H1 (cell line): ENCODE results near the gene POU2AF3. TPM values are rescaled to one million over a fixed set of nuclear protein-coding genes. Genes with fewer than 3 reads are reported as not detected.

ENCODE experiments used
- CTCF ChIA-PET: fragments of 300-600 bp; sonication (Branson Sonifier 250); formaldehyde crosslinking; loops from one replicate; lab custom pipeline; 2021; ENCODE audit not compliant: partially characterized antibody; lab: Charles Lee
- POLR2A ChIA-PET: fragments of 300-600 bp; sonication (Branson Sonifier 250); formaldehyde crosslinking; loops from one replicate; lab custom pipeline; 2021; ENCODE audit warnings: inconsistent platforms; ENCODE audit not compliant: partially characterized antibody; lab: Charles Lee
- DNase-seq, 2 experiments: peaks; one replicate each; pipeline versions ENCODE4 v3.0.0 to v3.0.0-alpha.2; 2010 to 2022; ENCODE audit warnings: low spot score in 2 of 2, low read depth in 1 of 2, mixed read lengths in 1 of 2
- FAIRE-seq: peaks from 2 replicates; lab custom pipeline; 2011; peaks lifted over from hg19 to GRCh38; lab: Jason Lieb, UNC
- H2AFZ ChIP-seq: 2 replicates; pipeline ENCODE4 v1.8.1; 2012; ENCODE audit warnings: low read length, inconsistent platforms
- H2AK5ac ChIP-seq: 2 replicates; pipeline ENCODE4 v1.6.1; 2013; ENCODE audit warnings: low read depth, low read length
- H2BK120ac ChIP-seq: replicated peaks from 2 replicates; pipeline ENCODE3; 2013; ENCODE audit warnings: low read depth, low read length, inconsistent platforms
- H2BK12ac ChIP-seq: 2 replicates; pipeline ENCODE4 v1.6.1; 2013; ENCODE audit warnings: low read depth, low read length
- H2BK15ac ChIP-seq: 2 replicates; pipeline ENCODE4 v1.6.1; 2013; ENCODE audit warnings: low read length
- H2BK20ac ChIP-seq: 2 replicates; pipeline ENCODE4 v1.6.1; 2013; ENCODE audit warnings: low read length
- H2BK5ac ChIP-seq: 2 replicates; pipeline ENCODE4 v1.6.1; 2013; ENCODE audit warnings: low read depth, low read length
- H3K14ac ChIP-seq: 2 replicates; pipeline ENCODE4 v1.6.1; 2013; ENCODE audit warnings: inconsistent platforms; ENCODE audit not compliant: insufficient read length
- H3K18ac ChIP-seq: 2 replicates; pipeline ENCODE4 v1.6.1; 2013; ENCODE audit warnings: low read length; ENCODE audit errors: extremely low read depth
- H3K23ac ChIP-seq: 2 replicates; pipeline ENCODE4 v1.6.1; 2013; ENCODE audit warnings: inconsistent platforms; ENCODE audit not compliant: insufficient read length
- H3K23me2 ChIP-seq: 2 replicates; pipeline ENCODE4 v1.6.1; 2013; ENCODE audit warnings: low read depth, low read length
- H3K27ac ChIP-seq: 2 replicates; pipeline ENCODE4 v1.6.1; 2011; ENCODE audit warnings: low read depth, low read length, inconsistent platforms
- H3K27me3 ChIP-seq, 4 experiments: replicated peaks in 1 of 4; 1 replicate in 1 of 4; 2 replicates in 3 of 4; pipeline versions ENCODE4 v1.6.1 to v1.8.1; 2011 to 2013; ENCODE audit warnings: low read length in 3 of 4, mild to moderate bottlenecking in 3 of 4, inconsistent platforms in 2 of 4, mixed read lengths in 2 of 4, moderate library complexity in 1 of 4; ENCODE audit not compliant: control insufficient read depth in 3 of 4, insufficient read depth in 3 of 4; ENCODE audit errors: extremely low read depth in 1 of 4
- H3K36me3 ChIP-seq, 4 experiments: 2 replicates each; pipeline versions ENCODE4 v1.6.1 to v1.8.1; 2011 to 2013; ENCODE audit warnings: mild to moderate bottlenecking in 4 of 4, low read length in 3 of 4, moderate library complexity in 2 of 4, control low read depth in 1 of 4, inconsistent platforms in 1 of 4; ENCODE audit not compliant: insufficient read depth in 4 of 4, control insufficient read depth in 2 of 4
- H3K4ac ChIP-seq: replicated peaks from 2 replicates; pipeline ENCODE3; 2013; ENCODE audit warnings: low read length, low read depth, mixed read lengths, inconsistent platforms; ENCODE audit not compliant: insufficient read length
- H3K4me1 ChIP-seq, 4 experiments: replicated peaks in 1 of 4; 1 replicate in 1 of 4; 2 replicates in 3 of 4; pipeline versions ENCODE4 v1.6.1 to v1.8.1; 2011 to 2013; ENCODE audit warnings: low read length in 3 of 4, inconsistent platforms in 2 of 4, mixed read lengths in 1 of 4; ENCODE audit not compliant: insufficient read depth in 4 of 4, control insufficient read depth in 3 of 4
- H3K4me2 ChIP-seq, 2 experiments: 2 replicates each; pipeline versions ENCODE4 v1.6.1 to v1.8.1; 2011 to 2013; ENCODE audit warnings: low read depth in 2 of 2, low read length in 2 of 2, control low read depth in 1 of 2, inconsistent platforms in 1 of 2, mild to moderate bottlenecking in 1 of 2; ENCODE audit not compliant: insufficient read depth in 1 of 2
- H3K4me3 ChIP-seq, 4 experiments: fragments of 200-600, 300-600 bp in 1 of 4; sonication (generic), shearing (Covaris generic), sonication (Bioruptor Twin) in 1 of 4; 2 replicates each; pipeline versions ENCODE4 v1.5.1 to v1.8.1; 2011 to 2016; ENCODE audit warnings: low read length in 4 of 4, low read depth in 3 of 4, control low read depth in 2 of 4, inconsistent platforms in 2 of 4, mild to moderate bottlenecking in 2 of 4, mixed read lengths in 1 of 4, moderate library complexity in 1 of 4; ENCODE audit not compliant: insufficient read depth in 2 of 4; ENCODE audit errors: extremely low read depth in 1 of 4
- H3K56ac ChIP-seq: replicated peaks from 2 replicates; pipeline ENCODE3; 2013; ENCODE audit warnings: low read depth, mild to moderate bottlenecking, mixed read lengths, low read length, inconsistent platforms; ENCODE audit not compliant: insufficient read length
- H3K79me1 ChIP-seq: 2 replicates; pipeline ENCODE4 v1.6.1; 2013; ENCODE audit warnings: low read depth, low read length, control low read depth
- H3K79me2 ChIP-seq, 2 experiments: 2 replicates each; pipeline versions ENCODE4 v1.6.1 to v1.8.1; 2012 to 2013; ENCODE audit warnings: low read length in 2 of 2, mild to moderate bottlenecking in 2 of 2, inconsistent platforms in 1 of 2; ENCODE audit not compliant: insufficient read depth in 2 of 2, control insufficient read depth in 1 of 2
- H3K9ac ChIP-seq, 4 experiments: replicated peaks in 1 of 4; 1 replicate in 1 of 4; 2 replicates in 3 of 4; pipeline versions ENCODE4 v1.6.1 to v1.8.1; 2011 to 2013; ENCODE audit warnings: low read depth in 3 of 4, low read length in 3 of 4, control low read depth in 2 of 4, mild to moderate bottlenecking in 2 of 4, moderate library complexity in 2 of 4, inconsistent platforms in 1 of 4; ENCODE audit errors: extremely low read depth in 1 of 4
- H3K9me3 ChIP-seq, 2 experiments: 2 replicates each; pipeline versions ENCODE4 v1.6.1 to v1.8.1; 2012 to 2013; ENCODE audit warnings: mild to moderate bottlenecking in 2 of 2, moderate library complexity in 2 of 2, control low read depth in 1 of 2, inconsistent platforms in 1 of 2, low read depth in 1 of 2, low read length in 1 of 2, mixed read lengths in 1 of 2; ENCODE audit not compliant: insufficient read depth in 2 of 2
- H4K20me1 ChIP-seq, 2 experiments: replicated peaks in 1 of 2; 2 replicates each; pipeline versions ENCODE3 to v1.8.1; 2011 to 2013; ENCODE audit warnings: inconsistent platforms in 2 of 2, low read length in 2 of 2, mild to moderate bottlenecking in 1 of 2; ENCODE audit not compliant: insufficient read depth in 2 of 2, control insufficient read depth in 1 of 2
- H4K5ac ChIP-seq: 2 replicates; pipeline ENCODE4 v1.6.1; 2013; ENCODE audit warnings: low read length, low read depth, mixed read lengths, inconsistent platforms; ENCODE audit not compliant: insufficient read length
- H4K8ac ChIP-seq: 2 replicates; pipeline ENCODE4 v1.8.0; 2013; ENCODE audit warnings: mild to moderate bottlenecking, moderate library complexity, low read length, inconsistent platforms; ENCODE audit not compliant: insufficient read depth; ENCODE audit errors: extremely low read depth
- H4K91ac ChIP-seq: replicated peaks from 2 replicates; pipeline ENCODE3; 2013; ENCODE audit warnings: low read length, mixed read lengths, inconsistent platforms; ENCODE audit not compliant: insufficient read length
- BCL11A ChIP-seq, 2 experiments: IDR thresholded peaks; one replicate each; pipeline ENCODE4 v1.6.1; 2011; ENCODE audit warnings: low read depth in 2 of 2, low read length in 2 of 2, mild to moderate bottlenecking in 2 of 2
- CBX5 ChIP-seq: fragments of 300-800, 300-1000 bp; sonication (generic); IDR thresholded peaks from 2 replicates; pipeline ENCODE4 v1.7.1; 2016; ENCODE audit warnings: antibody characterized with exemption, low read length, low read depth
- FOSL1 ChIP-seq: IDR thresholded peaks from 2 replicates; pipeline ENCODE4 v1.6.1; 2011; ENCODE audit warnings: mild to moderate bottlenecking, low read depth, low read length, moderate library complexity; ENCODE audit not compliant: insufficient read depth
- GABPA ChIP-seq: IDR thresholded peaks from 2 replicates; pipeline ENCODE4 v1.6.1; 2011; ENCODE audit warnings: mild to moderate bottlenecking, low read length, moderate library complexity, borderline replicate concordance; ENCODE audit not compliant: insufficient read depth
- KDM1A ChIP-seq: fragments of 200-600, 300-600 bp; sonication (generic); IDR thresholded peaks from 2 replicates; pipeline ENCODE4 v1.7.1; 2016; ENCODE audit warnings: mild to moderate bottlenecking, low read length, borderline replicate concordance
- RAD21 ChIP-seq, 2 experiments: IDR thresholded peaks in 1 of 2; conservative IDR thresholded peaks in 1 of 2; 2 replicates each; pipeline ENCODE4 v1.6.1; 2011; ENCODE audit warnings: low read depth in 2 of 2, low read length in 2 of 2, improper control_type of control experiment in 1 of 2, inconsistent platforms in 1 of 2, mild to moderate bottlenecking in 1 of 2, moderate library complexity in 1 of 2
- SP4 ChIP-seq: IDR thresholded peaks from 2 replicates; pipeline ENCODE4 v1.6.1; 2012; ENCODE audit warnings: low read length, inconsistent platforms
- TBP ChIP-seq: IDR thresholded peaks from 2 replicates; pipeline ENCODE4 v1.6.1; 2011; ENCODE audit warnings: low read depth, low read length, improper control_type of control experiment
- WGBS, 2 experiments: shearing (Covaris generic) in 1 of 2; methylation state at CpG; one replicate each; pipeline versions ENCODE4 v1.1.6 to v1.1.7; 2013 to 2015; ENCODE audit warnings: low lambda C conversion rate in 2 of 2, mixed read lengths in 2 of 2, inconsistent platforms in 1 of 2, low coverage in 1 of 2, missing lambda C conversion rate in 1 of 2; ENCODE audit not compliant: insufficient replicate concordance in 2 of 2, insufficient coverage in 1 of 2, insufficient read length in 1 of 2; ENCODE audit errors: extremely low coverage in 1 of 2, missing lambda C conversion rate in 1 of 2; 5-methylcytosine and 5-hydroxymethylcytosine counted together
- polyA plus RNA-seq, 7 experiments: library from polyadenylated mRNA; depleted of rRNA in 3 of 7; stranded (reverse) in 5 of 7; unstranded in 2 of 7; fragments of >200 nt in 5 of 7; fragments of 200-250 nt in 2 of 7; gene quantifications; 1 replicate in 5 of 7; 2 replicates in 1 of 7; 4 replicates in 1 of 7; pipeline versions ENCODE4 v1.2.1 to v1.2.3, GENCODE V29; 2011 to 2013; ENCODE audit warnings: missing spikeins in 2 of 7, mixed read lengths in 2 of 7
- total RNA-seq: library from RNA; stranded (reverse); fragmentation: NEBNext Ultra II Directional; extraction: Animal tissue kit (Norgen Biotek cat#: 25700); gene quantifications from 2 replicates; pipeline ENCODE4 v1.2.1, GENCODE V29; 2021
- TF ChIP-seq, protein P1 (sequence below), 3 experiments: IDR thresholded peaks; 1 replicate in 2 of 3; 2 replicates in 1 of 3; pipeline versions ENCODE4 v1.5.1 to v1.6.1; 2011; ENCODE audit warnings: low read length in 3 of 3, mild to moderate bottlenecking in 3 of 3, inconsistent platforms in 2 of 3, low read depth in 1 of 3, moderate library complexity in 1 of 3; ENCODE audit not compliant: insufficient read depth in 1 of 3; ENCODE audit errors: control extremely low read depth in 1 of 3

POU2AF3 gene
- total and polyA plus RNA-seq, 2 of the 8 experiments (the other 6 are each of a cell fraction or from before 2014, with no cell fraction given): 1.2 to 5.7 TPM

DNA sequence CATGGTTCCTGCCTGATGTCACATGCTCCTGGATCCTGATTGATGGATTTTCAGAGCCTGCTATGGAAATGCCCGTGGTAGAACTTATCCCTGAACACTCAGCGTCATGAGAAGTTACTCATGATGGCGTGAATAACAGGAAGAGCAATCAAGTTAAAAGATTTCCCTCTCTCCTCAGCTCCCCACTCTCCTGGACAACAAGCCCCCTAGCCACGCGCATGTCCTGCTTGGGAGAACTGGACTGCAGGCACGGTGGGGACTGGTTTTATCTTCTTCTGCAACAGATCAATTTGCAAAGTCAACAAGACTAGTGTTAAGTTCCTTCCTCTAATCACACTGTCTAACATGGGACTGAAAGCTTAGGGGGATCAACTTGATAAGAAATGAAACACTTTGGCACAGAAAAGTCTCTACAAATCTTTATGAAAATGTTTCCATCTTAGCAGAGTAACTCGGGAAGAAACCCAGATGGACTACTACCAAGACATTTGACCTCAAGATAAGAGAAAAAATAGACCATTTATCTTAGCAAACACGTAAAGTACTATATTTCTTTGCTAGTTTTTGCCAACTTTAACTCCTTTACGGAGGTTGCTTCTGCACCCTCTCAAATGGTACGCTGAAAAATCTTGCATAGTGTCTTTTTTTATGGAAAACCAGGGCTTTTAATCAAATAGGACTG is 53.2 kb downstream of the POU2AF3 start:
- Histone ChIP-seq H2BK12ac (no peak overlapping the region), H2BK120ac (no peak overlapping the region), H3K18ac (no peak overlapping the region), H4K8ac (no peak overlapping the region), H3K14ac (no peak overlapping the region), H3K4me2 (no peak overlapping the region), H3K9ac (no peak overlapping the region), H3K4ac (no peak overlapping the region), H2BK5ac (no peak overlapping the region), H3K27ac (no peak overlapping the region), H3K56ac (no peak overlapping the region), H3K27me3 (no peaks in the 10 kb centered on the region), H3K4me1 (peaks cover 0 to 3% (median 0%) of the 10 kb centered on the region in 4 experiments; a peak in 1 of 7 replicates), H3K23ac (no peak overlapping the region), H4K5ac (no peak overlapping the region), H2BK15ac (no peak overlapping the region), H3K79me1 (no peaks in the 10 kb centered on the region), H3K23me2 (no peaks in the 10 kb centered on the region; the same call in 1 of the 2 replicates), H2BK20ac (no peak overlapping the region), H3K9me3 (no peaks in the 10 kb centered on the region), H4K20me1 (no peaks in the 10 kb centered on the region), H3K4me3 (no peak overlapping the region), H3K79me2 (no peaks in the 10 kb centered on the region), H2AK5ac (no peak overlapping the region), H4K91ac (no peak overlapping the region), H3K36me3 (no peaks in the 10 kb centered on the region), H2AFZ (no peak overlapping the region)
- ChIA-PET CTCF (interaction anchor here (1.3 to 2.1 kb wide), 3 partner anchors 18 to 103 kb away, joined by 3 to 7 read pairs (median 5); no protein-coding TSS in a partner anchor), POLR2A (interaction anchor here (1.5 kb wide), 1 partner anchor 18 kb away, joined by 3 read pairs; no protein-coding TSS in a partner anchor)
- WGBS, 2 experiments: 83% methylated on average over 10 of the region's 10 CpGs; no CpG with 5 or more reads in 1 of the 2 experiments
- DNase-seq (no peak), FAIRE-seq (no peak)
- TF ChIP-seq BCL11A (IDR thresholded peaks at IDR 0.05; ENCODE audit: low read depth in 2 of 2, low read length in 2 of 2) (no peak), FOSL1 (no peak), SP4 (no peak), KDM1A (no peak), TBP (no peak), RAD21 (IDR thresholded peaks at IDR 0.05 in 1 of 2, conservative IDR thresholded peaks at IDR 0.05 in 1 of 2; ENCODE audit: low read depth in 2 of 2, low read length in 2 of 2) (no peak), GABPA (no peak), CBX5 (no peak)
- TF ChIP-seq, protein P1, sequence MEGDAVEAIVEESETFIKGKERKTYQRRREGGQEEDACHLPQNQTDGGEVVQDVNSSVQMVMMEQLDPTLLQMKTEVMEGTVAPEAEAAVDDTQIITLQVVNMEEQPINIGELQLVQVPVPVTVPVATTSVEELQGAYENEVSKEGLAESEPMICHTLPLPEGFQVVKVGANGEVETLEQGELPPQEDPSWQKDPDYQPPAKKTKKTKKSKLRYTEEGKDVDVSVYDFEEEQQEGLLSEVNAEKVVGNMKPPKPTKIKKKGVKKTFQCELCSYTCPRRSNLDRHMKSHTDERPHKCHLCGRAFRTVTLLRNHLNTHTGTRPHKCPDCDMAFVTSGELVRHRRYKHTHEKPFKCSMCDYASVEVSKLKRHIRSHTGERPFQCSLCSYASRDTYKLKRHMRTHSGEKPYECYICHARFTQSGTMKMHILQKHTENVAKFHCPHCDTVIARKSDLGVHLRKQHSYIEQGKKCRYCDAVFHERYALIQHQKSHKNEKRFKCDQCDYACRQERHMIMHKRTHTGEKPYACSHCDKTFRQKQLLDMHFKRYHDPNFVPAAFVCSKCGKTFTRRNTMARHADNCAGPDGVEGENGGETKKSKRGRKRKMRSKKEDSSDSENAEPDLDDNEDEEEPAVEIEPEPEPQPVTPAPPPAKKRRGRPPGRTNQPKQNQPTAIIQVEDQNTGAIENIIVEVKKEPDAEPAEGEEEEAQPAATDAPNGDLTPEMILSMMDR (IDR thresholded peaks at IDR 0.05; ENCODE audit: control extremely low read depth in 1 of 3, insufficient read depth in 1 of 3, low read depth in 1 of 3, low read length in 3 of 3): no peak
